GM23338 (cell line): ENCODE data around the gene CALCOCO1. TPM values are rescaled to one million over a fixed set of nuclear protein-coding genes. Genes with fewer than 3 reads are reported as not detected.

ENCODE experiments used
- ATAC-seq: fragments of 200-7000 bp; cut with Tn5 transposase; 3 replicates; pipeline ENCODE4 v1.9.1; 2020
- DNase-seq: peaks from one replicate; pipeline ENCODE4 v3.0.0-alpha.2; 2015; ENCODE audit warnings: low spot score
- H2AFZ ChIP-seq: fragments of 200-600 bp; sonication (generic); 2 replicates; pipeline ENCODE4 v1.8.0; 2016; ENCODE audit warnings: antibody characterized with exemption, mild to moderate bottlenecking, moderate library complexity
- H3F3A ChIP-seq: fragments of 200-600 bp; sonication (generic); replicated peaks from 2 replicates; pipeline ENCODE4 v1.8.0; 2017; ENCODE audit warnings: antibody characterized with exemption, mixed run types, low read depth
- H3K27ac ChIP-seq: fragments of 200-600 bp; sonication (generic); 2 replicates; pipeline ENCODE4 v1.6.1; 2016; ENCODE audit warnings: low read depth
- H3K27me3 ChIP-seq: fragments of 200-600 bp; sonication (generic); 2 replicates; pipeline ENCODE4 v1.8.0; 2016; ENCODE audit warnings: mild to moderate bottlenecking, mixed run types, moderate library complexity; ENCODE audit not compliant: insufficient read depth
- H3K36me3 ChIP-seq: fragments of 200-600 bp; sonication (generic); 2 replicates; pipeline ENCODE4 v1.8.0; 2016; ENCODE audit warnings: mild to moderate bottlenecking; ENCODE audit not compliant: insufficient read depth
- H3K4me1 ChIP-seq: fragments of 200-600 bp; sonication (generic); 2 replicates; pipeline ENCODE4 v1.8.0; 2016; ENCODE audit warnings: mild to moderate bottlenecking, moderate library complexity; ENCODE audit not compliant: insufficient read depth
- H3K4me2 ChIP-seq: fragments of 200-600 bp; sonication (generic); 2 replicates; pipeline ENCODE4 v1.7.1; 2017; ENCODE audit warnings: mixed run types
- H3K4me3 ChIP-seq: fragments of 200-600 bp; sonication (generic); 2 replicates; pipeline ENCODE4 v1.6.1; 2016; ENCODE audit warnings: mixed run types
- H3K79me2 ChIP-seq: fragments of 200-600 bp; sonication (generic); replicated peaks from 2 replicates; pipeline ENCODE4 v1.8.0; 2017; ENCODE audit warnings: mild to moderate bottlenecking; ENCODE audit not compliant: insufficient read depth
- H3K9me2 ChIP-seq: fragments of 200-600 bp; sonication (generic); 2 replicates; pipeline ENCODE4 v1.8.0; 2017; ENCODE audit not compliant: insufficient read depth
- H4K20me1 ChIP-seq: fragments of 200-600 bp; sonication (generic); replicated peaks from 2 replicates; pipeline ENCODE4 v1.8.0; 2017; ENCODE audit warnings: mild to moderate bottlenecking; ENCODE audit not compliant: insufficient read depth
- H3K27ac Mint-ChIP-seq: 2 replicates; pipeline ENCODE4 v1.8.0; 2020; ENCODE audit warnings: inconsistent platforms, mild to moderate bottlenecking, moderate library complexity, mixed read lengths
- H3K27me3 Mint-ChIP-seq: 3 replicates; pipeline ENCODE4 v1.8.0; 2022; ENCODE audit warnings: low read depth, mild to moderate bottlenecking, moderate library complexity, mixed read lengths, inconsistent platforms; ENCODE audit not compliant: insufficient read depth, poor library complexity
- H3K36me3 Mint-ChIP-seq: 3 replicates; pipeline ENCODE4 v1.8.0; 2021; ENCODE audit warnings: low read depth, mild to moderate bottlenecking, inconsistent platforms, moderate library complexity, mixed read lengths
- H3K4me1 Mint-ChIP-seq: 3 replicates; pipeline ENCODE4 v1.8.0; 2020; ENCODE audit warnings: mild to moderate bottlenecking, inconsistent platforms, mixed read lengths
- H3K4me3 Mint-ChIP-seq: 3 replicates; pipeline ENCODE4 v1.8.0; 2021; ENCODE audit warnings: moderate library complexity, mild to moderate bottlenecking, inconsistent platforms, mixed read lengths
- H3K9me3 Mint-ChIP-seq: 3 replicates; pipeline ENCODE4 v1.8.0; 2020; ENCODE audit warnings: moderate library complexity, mild to moderate bottlenecking, inconsistent platforms, mixed read lengths
- CREB1 ChIP-seq: fragments of 250-450 bp; sonication (Bioruptor Pico); IDR thresholded peaks from 2 replicates; pipeline ENCODE4 v1.5.0; 2020; ENCODE audit warnings: low read depth, mild to moderate bottlenecking, moderate library complexity
- EZH2 ChIP-seq: fragments of 200-600 bp; sonication (generic); IDR thresholded peaks from one replicate; pipeline ENCODE4 v1.8.0; 2017; ENCODE audit warnings: antibody characterized with exemption, mild to moderate bottlenecking, low read depth; ENCODE audit not compliant: unreplicated experiment
- EZH2phosphoT487 ChIP-seq: fragments of 200-600 bp; sonication (generic); IDR thresholded peaks from one replicate; pipeline ENCODE4 v1.8.1; 2018; ENCODE audit warnings: antibody characterized with exemption; ENCODE audit not compliant: unreplicated experiment
- JUNB ChIP-seq: IDR thresholded peaks from one replicate; pipeline ENCODE4 v1.6.1; 2016; ENCODE audit warnings: antibody characterized with exemption; ENCODE audit not compliant: unreplicated experiment
- NANOG ChIP-seq: IDR thresholded peaks from 2 replicates; pipeline ENCODE4 v1.6.1; 2016; ENCODE audit warnings: antibody characterized with exemption, borderline replicate concordance
- POLR2AphosphoS5 ChIP-seq: IDR thresholded peaks from 2 replicates; pipeline ENCODE4 v1.6.1; 2016; ENCODE audit warnings: antibody characterized with exemption, low read depth
- STAT1 ChIP-seq: IDR thresholded peaks from one replicate; pipeline ENCODE4 v1.6.1; 2016; ENCODE audit warnings: antibody characterized with exemption; ENCODE audit not compliant: unreplicated experiment
- ZNF114 ChIP-seq: fragments of 250-450 bp; sonication (Bioruptor Pico); IDR thresholded peaks from 2 replicates; pipeline ENCODE4 v1.5.0; 2020; ENCODE audit warnings: mild to moderate bottlenecking, moderate library complexity
- ZNF331 ChIP-seq: fragments of 250-450 bp; sonication (Bioruptor Pico); IDR thresholded peaks from 2 replicates; pipeline ENCODE4 v1.5.0; 2020; ENCODE audit warnings: low read depth, mild to moderate bottlenecking, moderate library complexity
- polyA plus RNA-seq: library from polyadenylated mRNA; unstranded; fragments of >200 nt; fragmentation: Nextera tagmentation; extraction: Ambion mirVana; gene quantifications from 2 replicates; pipeline ENCODE4 v1.2.1, GENCODE V29; 2016
- total RNA-seq: library from RNA; depleted of rRNA; stranded (reverse); fragments of >200 nt; shearing (Covaris generic); gene quantifications from 2 replicates; pipeline ENCODE4 v1.2.3, GENCODE V29; 2014
- TF ChIP-seq, protein P1 (sequence below): IDR thresholded peaks from one replicate; pipeline ENCODE4 v1.6.1; 2018; ENCODE audit warnings: antibody characterized with exemption; ENCODE audit not compliant: unreplicated experiment
- TF ChIP-seq, protein P2 (sequence below): fragments of 250-450 bp; sonication (Bioruptor Pico); IDR thresholded peaks from 2 replicates; pipeline ENCODE4 v1.5.0; 2020; ENCODE audit warnings: mild to moderate bottlenecking, moderate library complexity
- TF ChIP-seq, protein P3 (sequence below), 2 experiments: fragments of 200-600 bp in 1 of 2; sonication (generic) in 1 of 2; conservative IDR thresholded peaks; 2 replicates each; pipeline versions ENCODE4 v1.5.1 to v1.6.1; 2016 to 2017; ENCODE audit warnings: antibody characterized with exemption in 2 of 2, low read depth in 2 of 2, mild to moderate bottlenecking in 2 of 2, moderate library complexity in 1 of 2
- TF ChIP-seq, protein P4 (sequence below): IDR thresholded peaks from 2 replicates; pipeline ENCODE4 v1.6.1; 2016; ENCODE audit warnings: antibody characterized with exemption

CALCOCO1 gene
- total and polyA plus RNA-seq, 2 experiments from 2014 or later, result 6.5 to 20.4 TPM

DNA sequence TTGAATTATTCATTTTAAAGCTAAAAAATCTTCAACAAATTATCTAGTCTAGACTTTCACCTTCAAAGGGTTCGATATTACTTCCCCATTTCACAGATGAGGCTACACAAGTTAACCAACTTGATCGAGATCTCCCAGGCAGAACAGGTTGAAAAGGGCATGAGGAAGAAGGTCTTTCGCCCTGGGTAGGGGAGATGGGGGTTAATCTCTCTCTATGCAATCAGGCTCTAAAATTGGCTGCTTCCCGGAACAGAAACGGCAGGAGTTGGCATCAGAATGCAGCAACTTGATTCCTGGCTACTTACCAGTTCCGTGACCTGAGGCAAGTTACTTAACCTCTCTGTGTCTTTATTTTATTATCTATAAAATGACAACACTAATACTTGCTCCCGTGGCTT lies 26.9 kb upstream of the CALCOCO1 start:
- no peak overlapping the region for H2AFZ ChIP-seq
- no peaks in the 10 kb centered on the region for H3K36me3 ChIP-seq
- H3K27ac ChIP-seq, result no peak overlapping the region
- no peaks in the 10 kb centered on the region for H3K36me3 Mint-ChIP-seq
- TF ChIP-seq ZNF331 (CRISPR knock-in tag) (no peak), STAT1 (no peak), NANOG (no peak), ZNF114 (CRISPR knock-in tag) (no peak), EZH2 (no peak), CREB1 (CRISPR knock-in tag) (no peak), POLR2AphosphoS5 (no peak), EZH2phosphoT487 (no peak), JUNB (no peak)
- TF ChIP-seq, protein P1, sequence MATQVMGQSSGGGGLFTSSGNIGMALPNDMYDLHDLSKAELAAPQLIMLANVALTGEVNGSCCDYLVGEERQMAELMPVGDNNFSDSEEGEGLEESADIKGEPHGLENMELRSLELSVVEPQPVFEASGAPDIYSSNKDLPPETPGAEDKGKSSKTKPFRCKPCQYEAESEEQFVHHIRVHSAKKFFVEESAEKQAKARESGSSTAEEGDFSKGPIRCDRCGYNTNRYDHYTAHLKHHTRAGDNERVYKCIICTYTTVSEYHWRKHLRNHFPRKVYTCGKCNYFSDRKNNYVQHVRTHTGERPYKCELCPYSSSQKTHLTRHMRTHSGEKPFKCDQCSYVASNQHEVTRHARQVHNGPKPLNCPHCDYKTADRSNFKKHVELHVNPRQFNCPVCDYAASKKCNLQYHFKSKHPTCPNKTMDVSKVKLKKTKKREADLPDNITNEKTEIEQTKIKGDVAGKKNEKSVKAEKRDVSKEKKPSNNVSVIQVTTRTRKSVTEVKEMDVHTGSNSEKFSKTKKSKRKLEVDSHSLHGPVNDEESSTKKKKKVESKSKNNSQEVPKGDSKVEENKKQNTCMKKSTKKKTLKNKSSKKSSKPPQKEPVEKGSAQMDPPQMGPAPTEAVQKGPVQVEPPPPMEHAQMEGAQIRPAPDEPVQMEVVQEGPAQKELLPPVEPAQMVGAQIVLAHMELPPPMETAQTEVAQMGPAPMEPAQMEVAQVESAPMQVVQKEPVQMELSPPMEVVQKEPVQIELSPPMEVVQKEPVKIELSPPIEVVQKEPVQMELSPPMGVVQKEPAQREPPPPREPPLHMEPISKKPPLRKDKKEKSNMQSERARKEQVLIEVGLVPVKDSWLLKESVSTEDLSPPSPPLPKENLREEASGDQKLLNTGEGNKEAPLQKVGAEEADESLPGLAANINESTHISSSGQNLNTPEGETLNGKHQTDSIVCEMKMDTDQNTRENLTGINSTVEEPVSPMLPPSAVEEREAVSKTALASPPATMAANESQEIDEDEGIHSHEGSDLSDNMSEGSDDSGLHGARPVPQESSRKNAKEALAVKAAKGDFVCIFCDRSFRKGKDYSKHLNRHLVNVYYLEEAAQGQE, result no peak
- TF ChIP-seq, protein P2, sequence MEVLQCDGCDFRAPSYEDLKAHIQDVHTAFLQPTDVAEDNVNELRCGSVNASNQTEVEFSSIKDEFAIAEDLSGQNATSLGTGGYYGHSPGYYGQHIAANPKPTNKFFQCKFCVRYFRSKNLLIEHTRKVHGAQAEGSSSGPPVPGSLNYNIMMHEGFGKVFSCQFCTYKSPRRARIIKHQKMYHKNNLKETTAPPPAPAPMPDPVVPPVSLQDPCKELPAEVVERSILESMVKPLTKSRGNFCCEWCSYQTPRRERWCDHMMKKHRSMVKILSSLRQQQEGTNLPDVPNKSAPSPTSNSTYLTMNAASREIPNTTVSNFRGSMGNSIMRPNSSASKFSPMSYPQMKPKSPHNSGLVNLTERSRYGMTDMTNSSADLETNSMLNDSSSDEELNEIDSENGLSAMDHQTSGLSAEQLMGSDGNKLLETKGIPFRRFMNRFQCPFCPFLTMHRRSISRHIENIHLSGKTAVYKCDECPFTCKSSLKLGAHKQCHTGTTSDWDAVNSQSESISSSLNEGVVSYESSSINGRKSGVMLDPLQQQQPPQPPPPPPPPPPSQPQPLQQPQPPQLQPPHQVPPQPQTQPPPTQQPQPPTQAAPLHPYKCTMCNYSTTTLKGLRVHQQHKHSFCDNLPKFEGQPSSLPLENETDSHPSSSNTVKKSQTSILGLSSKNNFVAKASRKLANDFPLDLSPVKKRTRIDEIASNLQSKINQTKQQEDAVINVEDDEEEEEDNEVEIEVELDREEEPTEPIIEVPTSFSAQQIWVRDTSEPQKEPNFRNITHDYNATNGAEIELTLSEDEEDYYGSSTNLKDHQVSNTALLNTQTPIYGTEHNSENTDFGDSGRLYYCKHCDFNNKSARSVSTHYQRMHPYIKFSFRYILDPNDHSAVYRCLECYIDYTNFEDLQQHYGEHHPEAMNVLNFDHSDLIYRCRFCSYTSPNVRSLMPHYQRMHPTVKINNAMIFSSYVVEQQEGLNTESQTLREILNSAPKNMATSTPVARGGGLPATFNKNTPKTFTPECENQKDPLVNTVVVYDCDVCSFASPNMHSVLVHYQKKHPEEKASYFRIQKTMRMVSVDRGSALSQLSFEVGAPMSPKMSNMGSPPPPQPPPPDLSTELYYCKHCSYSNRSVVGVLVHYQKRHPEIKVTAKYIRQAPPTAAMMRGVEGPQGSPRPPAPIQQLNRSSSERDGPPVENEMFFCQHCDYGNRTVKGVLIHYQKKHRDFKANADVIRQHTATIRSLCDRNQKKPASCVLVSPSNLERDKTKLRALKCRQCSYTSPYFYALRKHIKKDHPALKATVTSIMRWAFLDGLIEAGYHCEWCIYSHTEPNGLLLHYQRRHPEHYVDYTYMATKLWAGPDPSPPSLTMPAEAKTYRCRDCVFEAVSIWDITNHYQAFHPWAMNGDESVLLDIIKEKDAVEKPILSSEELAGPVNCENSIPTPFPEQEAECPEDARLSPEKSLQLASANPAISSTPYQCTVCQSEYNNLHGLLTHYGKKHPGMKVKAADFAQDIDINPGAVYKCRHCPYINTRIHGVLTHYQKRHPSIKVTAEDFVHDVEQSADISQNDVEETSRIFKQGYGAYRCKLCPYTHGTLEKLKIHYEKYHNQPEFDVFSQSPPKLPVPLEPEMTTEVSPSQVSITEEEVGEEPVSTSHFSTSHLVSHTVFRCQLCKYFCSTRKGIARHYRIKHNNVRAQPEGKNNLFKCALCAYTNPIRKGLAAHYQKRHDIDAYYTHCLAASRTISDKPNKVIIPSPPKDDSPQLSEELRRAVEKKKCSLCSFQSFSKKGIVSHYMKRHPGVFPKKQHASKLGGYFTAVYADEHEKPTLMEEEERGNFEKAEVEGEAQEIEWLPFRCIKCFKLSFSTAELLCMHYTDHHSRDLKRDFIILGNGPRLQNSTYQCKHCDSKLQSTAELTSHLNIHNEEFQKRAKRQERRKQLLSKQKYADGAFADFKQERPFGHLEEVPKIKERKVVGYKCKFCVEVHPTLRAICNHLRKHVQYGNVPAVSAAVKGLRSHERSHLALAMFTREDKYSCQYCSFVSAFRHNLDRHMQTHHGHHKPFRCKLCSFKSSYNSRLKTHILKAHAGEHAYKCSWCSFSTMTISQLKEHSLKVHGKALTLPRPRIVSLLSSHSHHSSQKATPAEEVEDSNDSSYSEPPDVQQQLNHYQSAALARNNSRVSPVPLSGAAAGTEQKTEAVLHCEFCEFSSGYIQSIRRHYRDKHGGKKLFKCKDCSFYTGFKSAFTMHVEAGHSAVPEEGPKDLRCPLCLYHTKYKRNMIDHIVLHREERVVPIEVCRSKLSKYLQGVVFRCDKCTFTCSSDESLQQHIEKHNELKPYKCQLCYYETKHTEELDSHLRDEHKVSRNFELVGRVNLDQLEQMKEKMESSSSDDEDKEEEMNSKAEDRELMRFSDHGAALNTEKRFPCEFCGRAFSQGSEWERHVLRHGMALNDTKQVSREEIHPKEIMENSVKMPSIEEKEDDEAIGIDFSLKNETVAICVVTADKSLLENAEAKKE (CRISPR knock-in tag), result no peak
- TF ChIP-seq, protein P3, sequence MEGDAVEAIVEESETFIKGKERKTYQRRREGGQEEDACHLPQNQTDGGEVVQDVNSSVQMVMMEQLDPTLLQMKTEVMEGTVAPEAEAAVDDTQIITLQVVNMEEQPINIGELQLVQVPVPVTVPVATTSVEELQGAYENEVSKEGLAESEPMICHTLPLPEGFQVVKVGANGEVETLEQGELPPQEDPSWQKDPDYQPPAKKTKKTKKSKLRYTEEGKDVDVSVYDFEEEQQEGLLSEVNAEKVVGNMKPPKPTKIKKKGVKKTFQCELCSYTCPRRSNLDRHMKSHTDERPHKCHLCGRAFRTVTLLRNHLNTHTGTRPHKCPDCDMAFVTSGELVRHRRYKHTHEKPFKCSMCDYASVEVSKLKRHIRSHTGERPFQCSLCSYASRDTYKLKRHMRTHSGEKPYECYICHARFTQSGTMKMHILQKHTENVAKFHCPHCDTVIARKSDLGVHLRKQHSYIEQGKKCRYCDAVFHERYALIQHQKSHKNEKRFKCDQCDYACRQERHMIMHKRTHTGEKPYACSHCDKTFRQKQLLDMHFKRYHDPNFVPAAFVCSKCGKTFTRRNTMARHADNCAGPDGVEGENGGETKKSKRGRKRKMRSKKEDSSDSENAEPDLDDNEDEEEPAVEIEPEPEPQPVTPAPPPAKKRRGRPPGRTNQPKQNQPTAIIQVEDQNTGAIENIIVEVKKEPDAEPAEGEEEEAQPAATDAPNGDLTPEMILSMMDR (conservative IDR thresholded peaks at IDR 0.05; ENCODE audit: low read depth in 2 of 2), result no peak
- TF ChIP-seq, protein P4, sequence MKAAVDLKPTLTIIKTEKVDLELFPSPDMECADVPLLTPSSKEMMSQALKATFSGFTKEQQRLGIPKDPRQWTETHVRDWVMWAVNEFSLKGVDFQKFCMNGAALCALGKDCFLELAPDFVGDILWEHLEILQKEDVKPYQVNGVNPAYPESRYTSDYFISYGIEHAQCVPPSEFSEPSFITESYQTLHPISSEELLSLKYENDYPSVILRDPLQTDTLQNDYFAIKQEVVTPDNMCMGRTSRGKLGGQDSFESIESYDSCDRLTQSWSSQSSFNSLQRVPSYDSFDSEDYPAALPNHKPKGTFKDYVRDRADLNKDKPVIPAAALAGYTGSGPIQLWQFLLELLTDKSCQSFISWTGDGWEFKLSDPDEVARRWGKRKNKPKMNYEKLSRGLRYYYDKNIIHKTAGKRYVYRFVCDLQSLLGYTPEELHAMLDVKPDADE, result no peak
- no peaks in the 10 kb centered on the region for H3K9me2 ChIP-seq
- ATAC-seq (no peak), DNase-seq (no peak)
- 0 out of 2 replicates have a peak overlapping the region, but pooled peaks have one; percentile 14 for H3K4me3 ChIP-seq
- no peak overlapping the region for H3K4me3 Mint-ChIP-seq
- H3K79me2 ChIP-seq, result no peaks in the 10 kb centered on the region
- peak overlapping the region; percentile 77 for H3K4me2 ChIP-seq
- H3K9me3 Mint-ChIP-seq, result no peaks in the 10 kb centered on the region; the same call in 2 of the 3 replicates
- H3F3A ChIP-seq, result 0 out of 2 replicates have a peak, but pooled peaks cover 17% of the 10 kb centered on the region
- peaks cover 58% of the 10 kb centered on the region for H3K4me1 ChIP-seq
- peaks cover 19% of the 10 kb centered on the region for H3K4me1 Mint-ChIP-seq
- no peaks in the 10 kb centered on the region for H4K20me1 ChIP-seq
- peaks cover 93% of the 10 kb centered on the region for H3K27me3 ChIP-seq
- H3K27ac Mint-ChIP-seq, result no peak overlapping the region
- peaks cover 18% of the 10 kb centered on the region for H3K27me3 Mint-ChIP-seq
